Body of pancreas (tissue), 4 donors: ENCODE data around the gene HIP1.

Experiments used
- CTCF ChIP-seq, 7 experiments: fragments of 450-650 bp in 4 of 7; fragments of 200-600 bp in 3 of 7; sonication (generic) in 3 of 7; IDR thresholded peaks; one replicate each; pipeline ENCODE4 v1.5.1; 2016 to 2019; ENCODE audit warnings: antibody characterized with exemption in 7 of 7
- POLR2A ChIP-seq, 3 donors: fragments of 450-650 bp; IDR thresholded peaks; one replicate each; pipeline ENCODE4 v1.6.1; 2016; ENCODE audit warnings: antibody characterized with exemption in 3 of 3, mild to moderate bottlenecking in 2 of 3

DNA sequence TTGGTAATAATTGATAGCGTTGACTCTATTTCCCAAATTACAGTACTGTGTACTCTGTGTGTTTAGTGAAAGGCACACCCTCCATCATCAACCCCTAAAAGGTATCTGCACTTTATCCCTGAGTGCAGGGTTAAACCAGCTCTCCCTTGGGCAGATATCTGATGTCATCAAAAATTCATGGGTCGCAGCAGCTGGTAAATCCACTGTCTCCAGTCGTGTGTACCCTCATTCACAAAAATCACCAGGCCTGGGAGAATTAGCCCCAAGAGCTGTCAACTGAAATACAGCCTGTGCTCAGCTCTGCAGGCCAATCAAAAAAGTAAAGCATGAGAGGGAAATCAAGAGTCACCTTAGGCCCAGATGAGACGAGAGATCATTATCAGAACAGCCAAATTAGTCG is 103.7 kb downstream of the HIP1 start:
- TF ChIP-seq CTCF (IDR thresholded peaks at IDR 0.05) (no peak), POLR2A (IDR thresholded peaks at IDR 0.05) (no peak)
